Measurements from ENCODE around the gene PHYKPL.
"Not testable (repeated sequence)": the region's sequence is repeated elsewhere in the genome, so short reads cannot be mapped to it uniquely, and the experiment has no call there.

Gene PHYKPL

DNA sequence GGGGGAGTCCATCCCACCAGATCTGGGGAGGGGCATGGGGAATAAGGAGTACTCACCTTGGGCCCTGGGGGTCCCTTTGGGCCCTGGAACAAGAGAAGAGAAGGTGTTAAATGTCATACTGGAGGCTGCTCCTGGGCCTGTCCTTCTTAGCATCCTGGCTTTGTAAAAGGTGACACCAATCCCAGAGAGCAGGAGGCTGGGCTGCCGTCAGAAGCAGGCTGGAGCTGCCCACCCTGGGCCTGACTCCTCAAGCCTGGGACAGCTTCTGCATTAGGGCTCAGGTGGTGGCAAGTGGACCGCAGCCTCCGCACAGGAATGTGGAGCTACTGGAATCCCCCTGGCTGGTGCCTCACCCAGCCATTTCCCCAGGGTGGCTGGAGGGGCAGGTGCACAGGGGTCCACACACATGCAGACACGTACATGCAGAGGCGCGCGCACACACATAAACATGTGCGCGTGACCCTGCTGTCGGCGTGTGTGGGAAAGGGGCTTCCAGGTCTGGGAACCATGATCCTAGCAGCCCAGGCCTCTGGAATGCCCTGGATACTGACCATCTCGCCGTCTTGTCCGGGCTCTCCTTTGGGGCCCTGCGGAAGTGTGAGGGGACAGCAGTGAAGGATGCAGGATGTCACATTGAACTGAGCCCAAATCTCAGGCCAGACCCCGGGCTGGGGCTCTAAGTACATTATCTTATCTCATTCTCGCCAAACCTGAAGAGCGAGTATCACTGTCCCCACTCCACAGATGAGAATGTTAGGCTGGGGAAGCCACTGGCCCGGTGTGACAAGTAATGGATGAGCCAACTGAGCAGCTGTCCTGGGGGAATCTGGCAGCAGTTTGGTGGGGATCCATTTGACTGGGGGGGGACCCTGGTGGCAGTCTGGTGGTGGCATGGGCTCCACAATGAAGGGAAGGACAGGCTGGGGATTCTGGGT is 29.3 kb upstream of the PHYKPL start:
- no peak for DNase-seq

DNA sequence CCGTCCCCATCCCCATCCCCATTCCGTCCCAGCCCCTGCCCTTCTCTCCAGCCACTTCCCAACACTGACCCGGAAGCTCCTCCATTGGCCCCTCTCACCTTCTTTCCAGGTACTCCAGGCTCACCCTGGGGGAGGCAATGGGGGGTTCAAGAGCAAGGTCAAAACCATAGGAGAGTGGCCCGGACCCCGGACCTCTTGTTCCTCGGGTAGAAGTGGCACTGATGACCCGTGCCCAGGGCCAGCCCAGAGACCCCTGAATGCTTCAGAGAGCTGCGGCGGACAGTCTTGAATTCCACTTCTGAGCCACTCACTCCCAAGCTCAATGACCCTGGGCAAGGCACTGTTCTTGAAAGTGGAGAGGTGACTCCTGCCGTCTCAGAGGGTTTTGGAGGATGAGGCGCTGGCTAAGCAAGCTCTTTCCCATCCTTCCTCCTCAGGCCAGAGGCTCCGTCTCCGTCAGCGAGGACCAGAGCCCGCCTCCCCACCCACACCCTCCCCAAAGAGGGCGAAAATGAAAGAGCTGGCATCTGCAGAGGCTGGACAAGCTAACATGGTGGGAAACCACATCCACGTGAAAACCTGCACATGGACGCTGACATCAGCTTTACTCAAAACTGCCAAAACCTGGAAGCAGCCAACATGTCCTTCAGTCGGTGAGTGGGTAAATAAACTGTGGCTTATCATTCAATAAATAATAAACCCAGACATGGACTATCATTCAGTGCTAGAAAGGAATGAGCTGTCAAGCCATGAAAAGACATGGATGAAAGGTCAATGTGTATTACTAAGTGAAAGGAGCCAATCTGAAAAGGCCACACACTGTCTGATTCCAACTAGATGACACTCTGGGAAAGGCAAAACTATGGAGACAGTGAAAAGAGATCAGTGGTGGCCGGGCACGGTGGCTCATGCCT is 27.3 kb upstream of the PHYKPL start:
- DNase-seq, result no peak

DNA sequence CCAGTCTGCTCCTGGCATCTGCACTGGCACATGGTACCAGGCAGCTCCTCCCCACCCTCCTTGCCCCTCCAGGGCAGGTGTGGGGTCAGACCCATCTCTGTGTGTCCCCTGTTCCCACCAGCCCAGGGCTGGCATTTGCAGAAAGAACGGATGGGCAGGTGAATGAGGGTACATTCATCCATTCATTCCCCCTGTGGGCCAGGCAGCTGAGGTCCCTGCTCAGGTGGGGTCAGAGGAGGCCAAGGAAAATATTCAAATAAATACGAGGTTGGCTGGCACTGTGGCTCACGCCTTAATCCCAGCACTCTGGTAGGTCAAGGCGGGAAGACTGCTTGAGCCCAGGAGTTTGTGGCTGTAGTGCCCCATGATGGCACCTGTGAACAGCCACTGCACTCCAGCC is 25.0 kb upstream of the PHYKPL start:
- DNase-seq, result no peak

DNA sequence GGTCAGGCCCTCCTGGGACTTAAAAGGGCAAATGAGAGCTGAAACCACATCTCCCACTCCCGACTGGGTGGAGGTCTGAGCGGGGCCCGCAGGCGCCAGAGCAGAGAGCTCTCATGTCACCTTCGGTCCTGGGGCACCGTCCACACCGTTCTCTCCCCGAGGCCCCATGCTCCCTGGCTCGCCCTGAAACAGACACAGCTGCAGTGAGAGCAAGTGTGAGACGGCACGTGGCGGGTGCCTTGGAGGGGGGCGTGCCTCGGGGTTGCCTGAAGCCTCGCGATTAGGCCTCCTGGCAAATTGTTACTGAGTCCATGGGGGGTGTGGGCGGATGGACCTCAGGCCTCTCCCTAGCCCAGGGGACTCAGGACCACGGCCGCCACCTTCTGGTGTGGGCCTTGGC is 24.1 kb upstream of the PHYKPL start:
- DNase-seq, result no peak

DNA sequence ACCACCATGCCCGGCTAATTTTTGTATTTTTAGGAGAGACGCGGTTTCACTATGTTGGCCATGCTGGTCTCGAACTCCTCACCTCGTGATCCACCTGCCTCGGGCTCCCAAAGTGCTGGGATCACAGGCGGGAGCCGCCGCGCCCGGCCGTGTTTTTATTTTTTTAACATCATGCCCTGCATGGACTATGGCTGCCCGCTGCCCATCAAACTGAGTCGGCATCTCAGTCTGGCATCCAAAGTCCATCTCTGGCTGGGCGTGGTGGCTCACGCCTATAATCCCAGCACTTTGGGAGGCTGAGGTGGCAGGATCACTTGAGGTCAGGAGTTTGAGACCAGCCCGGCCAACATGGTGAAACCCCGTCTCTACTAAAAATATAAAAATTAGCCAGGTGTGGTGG is 21.0 kb upstream of the PHYKPL start:
- not testable (repeated sequence) for DNase-seq

DNA sequence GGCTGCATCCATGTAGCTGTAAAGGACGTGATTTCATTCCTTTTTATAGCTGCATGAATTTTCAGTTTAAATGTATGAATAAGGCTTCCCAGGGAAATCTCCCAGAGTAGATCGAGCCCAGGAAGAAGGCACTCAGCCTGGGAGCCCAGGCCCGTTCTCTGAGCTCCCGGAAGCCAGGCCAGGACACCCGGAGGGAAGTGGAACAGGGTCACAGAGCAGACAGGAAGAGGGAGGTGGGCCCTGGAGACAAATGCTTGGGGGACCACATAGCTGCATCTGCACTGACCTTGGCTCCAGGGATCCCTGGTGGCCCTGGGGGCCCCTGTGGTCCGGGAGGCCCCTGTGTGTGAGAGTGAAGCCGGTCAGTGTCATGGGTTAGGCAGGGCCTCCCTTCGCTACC is 19.7 kb upstream of the PHYKPL start:
- no peak for DNase-seq

DNA sequence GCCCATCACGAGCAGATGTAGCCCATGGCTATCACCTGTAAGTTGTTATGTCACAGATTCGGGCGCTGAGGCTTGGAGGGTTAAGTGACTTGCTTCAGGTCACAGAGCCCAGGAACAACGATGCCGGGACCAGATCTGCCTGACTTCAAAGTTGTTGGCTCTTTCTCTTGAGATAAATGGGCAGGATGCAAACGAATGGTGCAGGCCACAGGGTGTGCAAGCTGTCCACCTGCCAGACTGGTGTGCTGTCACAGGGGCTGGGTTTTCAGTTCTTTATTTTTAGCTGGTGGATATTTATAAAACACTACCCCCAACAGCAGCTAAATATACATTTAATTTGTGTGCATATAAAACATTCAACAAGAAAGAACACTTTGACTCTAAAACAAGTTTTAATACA is 17.7 kb upstream of the PHYKPL start:
- no peak for DNase-seq

DNA sequence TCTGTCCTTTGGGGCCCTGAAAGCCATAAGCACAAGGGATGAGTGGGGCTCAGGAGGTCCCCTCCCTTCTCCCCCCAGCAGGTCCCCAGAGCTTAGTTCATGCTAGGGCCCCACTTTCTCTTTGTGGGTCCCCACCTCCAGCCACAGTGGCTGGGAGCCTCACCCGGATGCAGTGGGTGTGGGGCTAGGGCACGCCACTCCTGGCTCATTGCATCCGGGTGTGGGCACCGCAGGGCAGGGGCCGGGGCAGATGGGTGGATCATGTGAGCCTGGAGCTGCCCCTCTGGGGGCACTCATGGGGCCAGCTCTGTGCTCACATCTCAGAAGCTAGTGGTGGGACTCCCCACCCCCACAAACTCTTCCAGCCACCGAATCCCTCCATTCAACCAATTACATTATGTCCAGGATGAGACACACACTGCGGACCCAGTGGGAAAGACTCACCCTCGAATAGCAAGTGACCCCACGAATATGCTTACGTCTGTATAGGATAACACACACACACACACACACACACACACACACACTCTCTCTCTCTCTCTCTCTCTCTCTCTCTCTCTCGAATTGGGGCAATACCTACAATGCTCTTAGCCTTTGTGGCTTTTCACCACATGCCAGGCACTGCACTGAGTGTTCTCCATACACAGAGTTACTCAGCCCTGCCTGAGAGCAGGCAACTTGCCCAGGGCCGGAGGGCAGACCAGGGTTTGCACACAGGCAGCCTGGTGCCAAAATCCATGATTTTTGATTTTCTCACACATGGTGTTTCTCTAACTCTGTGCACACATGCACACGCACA is 16.8 kb upstream of the PHYKPL start:
- DNase-seq, result peak; percentile 16

DNA sequence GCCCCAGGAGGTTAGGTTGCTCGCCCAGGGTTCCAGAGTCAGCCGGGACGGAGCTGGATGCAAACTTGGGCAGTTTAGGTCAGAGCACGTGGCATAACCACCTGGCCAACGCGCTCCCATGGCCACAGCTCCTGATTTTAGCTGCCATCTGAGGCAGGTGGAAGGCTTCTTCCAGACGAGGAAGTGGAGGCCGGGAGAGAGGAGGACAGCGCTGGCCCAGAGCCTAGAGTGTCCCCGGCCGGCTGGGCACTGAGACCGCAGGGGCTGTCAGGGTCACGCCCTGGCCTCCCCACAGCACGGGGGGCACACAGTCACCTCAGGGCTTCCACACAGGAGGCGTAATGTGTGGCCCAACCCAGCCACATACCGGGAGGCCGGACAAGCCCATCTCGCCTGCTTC is 16.1 kb upstream of the PHYKPL start:
- no peak for DNase-seq

DNA sequence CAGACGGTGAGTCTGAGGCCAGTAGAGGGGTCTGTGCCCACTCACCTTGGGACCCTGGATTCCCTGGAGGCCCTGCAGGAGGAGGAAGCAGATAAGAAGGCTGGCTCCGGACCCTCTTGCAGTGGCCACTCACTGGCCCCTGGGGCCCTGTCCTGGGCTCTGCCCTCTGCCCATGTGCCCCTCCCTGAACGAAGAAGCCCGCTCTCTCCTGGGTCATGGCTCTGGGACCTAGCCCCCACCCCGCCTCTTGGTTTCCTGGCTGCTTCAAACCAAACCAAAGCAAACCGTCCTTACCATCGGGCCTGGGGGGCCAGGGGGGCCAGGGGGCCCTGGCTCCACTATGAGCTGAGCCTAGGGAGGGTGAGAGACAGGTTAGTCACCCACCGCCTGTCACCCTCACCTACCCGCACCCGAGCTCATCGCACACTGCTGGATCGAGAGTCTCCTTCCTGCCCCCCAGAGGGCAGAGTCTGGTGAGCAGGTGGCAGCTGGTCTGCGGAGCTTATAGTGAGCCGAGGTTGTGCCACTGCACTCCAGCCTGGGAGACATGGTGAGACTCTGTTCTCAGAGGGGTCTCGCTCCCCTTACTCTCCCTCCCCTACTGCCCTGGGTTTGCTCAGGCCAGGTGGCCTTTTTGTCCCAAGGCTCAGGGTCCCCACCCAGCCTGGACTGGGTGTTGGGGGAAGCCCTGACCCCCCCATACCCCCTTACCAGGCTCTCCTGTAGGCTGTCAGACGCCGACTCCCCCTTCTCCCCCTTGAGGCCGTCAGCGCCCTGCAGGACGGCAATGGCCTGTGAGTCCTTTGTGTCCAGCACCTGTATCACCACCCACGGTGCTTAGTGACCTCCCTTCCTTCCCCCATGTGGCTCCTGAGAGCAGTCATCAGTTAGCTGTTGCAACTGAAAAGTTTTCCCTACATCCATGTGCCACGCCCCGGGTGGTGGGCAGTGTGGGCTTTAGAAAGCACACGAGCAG is 15.2 kb upstream of the PHYKPL start:
- no peak for DNase-seq

DNA sequence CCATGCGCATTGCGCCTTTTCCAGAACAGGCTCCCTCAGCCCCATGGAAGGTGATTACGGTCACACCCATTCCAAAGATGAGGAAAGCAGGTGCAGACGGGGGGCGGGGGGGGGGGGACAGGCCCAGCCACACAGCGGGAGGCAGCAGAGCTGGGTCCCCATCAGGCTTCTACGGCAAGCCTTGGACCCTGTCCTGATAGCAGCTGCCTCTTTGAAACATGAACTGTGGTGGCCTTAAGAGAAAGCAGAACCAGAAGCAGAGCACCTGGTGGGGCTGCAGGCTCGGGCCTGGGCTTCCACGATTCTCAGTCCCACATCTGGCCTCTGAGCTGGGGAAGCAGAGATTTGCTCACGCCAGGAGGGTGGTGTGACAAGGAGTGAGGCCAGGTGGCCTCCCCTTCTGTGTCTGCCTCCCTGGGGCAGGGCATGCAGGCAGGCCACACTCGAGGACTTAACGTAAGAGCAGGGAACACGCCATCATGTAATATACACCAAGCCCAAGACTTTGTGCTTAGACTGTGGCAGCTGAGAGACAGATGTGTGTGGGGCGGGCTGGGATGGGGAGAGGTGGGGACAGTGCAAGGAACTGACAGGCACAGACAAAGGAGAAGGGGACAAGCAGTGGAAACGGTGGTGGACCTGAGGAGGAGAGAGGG is 14.2 kb upstream of the PHYKPL start:
- DNase-seq, result no peak

DNA sequence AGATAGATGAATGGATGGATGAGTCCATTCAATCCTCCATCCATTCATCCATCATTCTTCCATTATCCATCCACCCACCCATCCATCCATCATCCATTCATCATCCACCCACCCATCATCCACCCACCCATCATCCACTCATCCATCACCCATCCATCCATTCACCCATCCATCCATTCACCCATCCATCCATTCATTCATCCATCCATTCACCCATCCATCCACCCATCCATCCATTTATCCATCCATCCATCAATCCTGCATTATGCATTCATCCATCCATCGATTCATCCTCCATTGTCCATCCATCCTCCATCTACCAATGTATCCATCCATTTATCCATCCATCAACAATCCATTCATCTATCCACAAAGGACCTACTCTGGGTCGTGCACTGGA is 12.8 kb upstream of the PHYKPL start:
- no peak for DNase-seq

DNA sequence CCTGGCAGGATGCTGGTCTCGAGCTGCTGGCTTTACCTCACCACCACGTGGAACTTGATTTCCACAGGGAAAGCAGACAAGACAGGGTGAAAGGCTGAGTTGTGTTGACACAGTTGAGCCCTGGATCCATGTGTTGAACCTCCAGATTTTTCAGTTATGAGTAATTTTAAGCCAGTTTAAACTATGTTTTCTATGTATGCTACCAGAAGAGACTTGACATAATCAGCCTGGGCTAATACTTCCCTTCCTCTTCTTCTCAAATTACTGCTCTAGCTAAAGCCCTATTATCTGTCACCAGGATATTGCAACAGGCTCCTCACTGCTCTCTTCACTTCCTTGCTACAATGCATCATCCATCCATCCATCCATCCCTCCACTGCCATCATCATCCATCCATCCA is 12.0 kb upstream of the PHYKPL start:
- no peak for DNase-seq

DNA sequence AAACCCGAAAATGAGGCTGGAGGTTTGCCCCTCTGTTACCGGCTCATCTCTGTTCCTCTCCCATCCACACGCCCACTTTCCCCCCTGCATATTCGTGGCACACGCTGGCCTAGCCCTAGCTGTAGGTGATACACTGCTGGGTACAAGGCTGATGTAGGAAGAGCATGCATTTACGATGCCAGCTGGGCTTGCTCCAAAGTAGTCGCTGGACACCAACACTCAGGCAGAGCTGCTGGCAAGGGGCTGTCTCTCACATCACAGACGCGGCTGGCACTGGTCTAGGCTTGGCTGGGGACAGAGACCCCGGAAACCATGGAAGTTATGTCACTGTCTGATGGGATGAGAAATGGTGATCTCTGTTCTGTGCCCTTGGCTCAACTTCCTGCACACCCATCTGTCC is 9.8 kb upstream of the PHYKPL start:
- no peak for DNase-seq

DNA sequence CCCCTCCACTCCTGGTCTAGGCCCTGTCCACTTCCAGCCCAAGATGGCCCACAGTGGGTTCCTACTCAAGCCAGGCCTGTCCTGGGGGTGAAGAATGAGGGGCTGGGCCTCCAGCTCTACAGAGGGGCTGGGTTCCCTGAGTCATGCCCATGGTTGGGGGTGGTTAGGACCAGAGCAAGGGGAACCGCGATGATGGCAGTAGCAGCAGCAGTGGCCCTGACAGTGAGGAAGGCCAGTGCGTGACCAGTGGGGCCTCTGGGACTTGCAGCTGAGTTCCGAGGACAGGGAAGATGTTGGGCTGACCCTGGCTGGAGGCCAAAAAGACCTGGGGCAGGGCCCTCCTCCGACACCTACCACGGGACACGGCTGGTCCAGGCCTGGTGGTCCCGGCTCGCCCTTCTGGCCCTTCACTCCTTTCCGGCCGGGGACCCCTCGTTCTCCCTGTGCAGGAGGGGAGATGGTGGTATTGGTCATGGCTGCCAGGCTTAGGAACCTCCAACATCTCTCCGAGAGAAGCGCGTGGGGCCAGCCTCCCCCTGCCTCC is 9.2 kb upstream of the PHYKPL start:
- no peak for DNase-seq

DNA sequence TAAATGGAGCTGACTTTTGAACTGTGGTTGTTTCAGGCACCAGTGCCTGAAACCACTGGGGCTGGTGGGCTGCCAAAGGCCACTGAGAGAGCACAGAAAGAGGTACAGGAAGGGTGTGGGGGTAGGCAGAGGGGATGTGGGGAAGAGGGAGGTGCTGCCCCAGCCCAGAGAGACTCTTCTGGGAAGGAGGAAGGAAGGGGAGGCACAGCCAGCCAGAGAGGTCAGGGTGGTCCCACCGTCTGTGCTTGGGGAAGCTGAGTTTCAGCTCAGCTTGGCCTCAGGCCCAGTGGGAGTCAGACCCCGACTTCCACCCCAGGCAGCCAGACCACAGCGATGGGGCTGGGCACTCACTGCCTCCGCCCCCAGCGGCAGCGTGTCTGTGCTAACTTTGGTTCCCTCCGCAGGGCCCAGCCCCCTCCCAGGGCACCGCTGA is 8.6 kb upstream of the PHYKPL start:
- no peak for DNase-seq

DNA sequence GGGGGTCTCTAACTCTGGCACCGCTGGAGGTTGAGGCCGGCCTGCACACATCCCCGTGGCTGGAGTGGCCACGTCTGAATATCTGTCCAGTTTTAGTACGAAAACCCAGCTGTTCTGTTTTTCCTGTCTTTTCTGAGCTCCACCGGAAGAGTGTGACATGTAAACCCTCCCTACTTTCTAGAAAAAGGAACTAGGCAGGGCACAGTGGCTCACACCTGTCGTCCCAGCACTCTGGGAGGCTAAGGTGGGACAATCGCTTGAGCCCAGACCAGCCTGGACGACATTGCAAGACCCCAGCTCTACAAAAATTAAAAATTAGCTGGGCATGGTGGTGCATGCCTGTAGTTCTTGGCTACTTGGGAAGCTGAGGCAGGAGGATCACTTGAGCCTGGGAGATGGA is 8.2 kb upstream of the PHYKPL start:
- no peak for DNase-seq

DNA sequence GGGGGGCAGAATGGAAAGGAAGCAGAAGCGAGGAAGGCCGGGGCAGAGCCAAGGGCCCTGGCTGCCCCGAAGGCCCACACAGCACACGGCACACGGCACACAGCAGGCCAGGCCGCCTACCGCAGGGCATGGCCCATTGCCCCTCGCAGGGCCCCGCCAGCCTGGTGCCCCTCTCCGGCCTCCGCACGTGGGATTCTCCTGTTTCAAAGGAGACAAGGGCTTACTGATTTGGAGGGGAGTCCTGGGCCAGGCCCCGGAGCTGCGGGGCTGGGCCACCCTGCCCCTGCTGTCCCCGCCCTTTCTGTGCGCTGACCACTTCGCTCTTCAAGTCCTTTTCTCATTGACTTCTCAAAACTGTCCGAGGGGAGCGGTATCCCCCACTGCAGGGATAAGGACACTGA is 7.7 kb upstream of the PHYKPL start:
- no peak for DNase-seq

DNA sequence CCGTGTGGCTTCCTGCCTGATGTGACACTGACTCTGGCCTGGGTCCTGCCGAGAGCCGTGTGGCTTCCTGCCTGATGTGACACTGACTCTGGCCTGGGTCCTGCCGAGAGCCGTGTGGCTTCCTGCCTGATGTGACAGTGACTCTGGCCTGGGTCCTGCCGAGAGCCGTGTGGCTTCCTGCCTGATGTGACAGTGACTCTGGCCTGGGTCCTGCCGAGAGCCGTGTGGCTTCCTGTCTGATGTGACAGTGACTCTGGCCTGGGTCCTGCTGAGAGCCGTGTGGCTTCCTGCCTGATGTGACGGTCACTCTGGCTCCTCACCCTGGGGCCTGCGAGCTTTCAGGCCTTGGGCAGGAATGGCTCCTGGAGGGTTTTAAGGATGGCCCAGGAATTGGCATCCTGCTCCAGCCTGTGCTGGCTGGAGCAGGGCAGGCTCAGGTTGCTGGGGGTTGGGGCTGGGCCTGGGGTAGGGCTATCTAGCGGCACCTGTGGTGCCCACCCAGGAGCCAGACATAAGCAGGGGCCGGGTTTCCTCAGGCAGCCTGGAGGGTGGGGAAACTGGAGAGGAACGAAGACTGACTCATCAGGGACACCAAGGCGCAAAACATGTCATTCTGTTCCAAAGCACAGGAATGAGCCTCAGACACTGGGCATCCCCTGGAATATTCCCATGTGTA is 7.2 kb upstream of the PHYKPL start:
- DNase-seq, result not testable (repeated sequence)
